ENCODE data around the gene B3GNT7.
"Not testable (repeated sequence)": the region's sequence is repeated elsewhere in the genome, so short reads cannot be mapped to it uniquely, and the experiment has no call there.

Gene B3GNT7

GRCh38 chr2:231399046-231399852 is 3.7 kb downstream of the B3GNT7 start:
- peak in 2 of 10 donors; percentile 52 to 87 for DNase-seq
- intact Hi-C loops (cut with DNase I), result no loop called here

GRCh38 chr2:231399853-231400680 is 4.6 kb downstream of the B3GNT7 start:
- intact Hi-C loops (cut with DNase I), result no loop called here

GRCh38 chr2:231400681-231401080 is 5.2 kb downstream of the B3GNT7 start:
- intact Hi-C loops (cut with DNase I), result not testable (repeated sequence)
- DNase-seq, result peak in 1 of 10 donors; percentile 16

More at GRCh38 chr2:231399853-231400680, 4.6 kb downstream of the B3GNT7 start:
- DNase-seq, result peak in 6 of 10 donors; percentile 42 to 92 (median 60)

- intact Hi-C loops (cut with DNase I), result not testable (repeated sequence)
These were observed 5.6 kb downstream of the B3GNT7 start for GRCh38 chr2:231401101-231401500.

GRCh38 chr2:231403421-231404182 is 8.1 kb downstream of the B3GNT7 start:
- DNase-seq, result peak in 1 of 10 donors; percentile 34
- intact Hi-C loops (cut with DNase I), result not testable (repeated sequence)

More at GRCh38 chr2:231401101-231401500, 5.6 kb downstream of the B3GNT7 start:
- peak in 2 of 10 donors; percentile 56 to 78 for DNase-seq

GRCh38 chr2:231404183-231404578 is 8.7 kb downstream of the B3GNT7 start:
- intact Hi-C loops (cut with DNase I), result not testable (repeated sequence)
- DNase-seq, result peak in 3 of 10 donors; percentile 39 to 57 (median 50)

GRCh38 chr2:231405601-231406367 is 10.3 kb downstream of the B3GNT7 start:
- intact Hi-C loops (cut with DNase I), result not testable (repeated sequence)
- peak in 2 of 10 donors; percentile 34 to 55 for DNase-seq

GRCh38 chr2:231407686-231408085 is 12.2 kb downstream of the B3GNT7 start:
- DNase-seq, result not testable (repeated sequence)
- intact Hi-C loops (cut with DNase I), result loop anchor here (2.0 kb wide), 1 partner anchor 115 kb away; no protein-coding TSS in a partner anchor

GRCh38 chr2:231408304-231408703 is 12.8 kb downstream of the B3GNT7 start:
- intact Hi-C loops (cut with DNase I), result loop anchor here (2.0 kb wide), 1 partner anchor 116 kb away; no protein-coding TSS in a partner anchor

GRCh38 chr2:231409776-231410175 is 14.3 kb downstream of the B3GNT7 start:
- no peak for DNase-seq
- intact Hi-C loops (cut with DNase I), result loop anchor here (2.0 to 5.0 kb wide), 3 partner anchors 43 to 305 kb away; no protein-coding TSS in a partner anchor

More at GRCh38 chr2:231408304-231408703, 12.8 kb downstream of the B3GNT7 start:
- DNase-seq, result not testable (repeated sequence)

- DNase-seq, result peak in 1 of 10 donors; percentile 62
- intact Hi-C loops (cut with DNase I), result loop anchor here (2.0 to 5.0 kb wide), 2 partner anchors 42 to 306 kb away; no protein-coding TSS in a partner anchor
These were observed 14.9 kb downstream of the B3GNT7 start for GRCh38 chr2:231410293-231411004.

GRCh38 chr2:231411237-231411636 is 15.7 kb downstream of the B3GNT7 start:
- DNase-seq, result peak in 1 of 10 donors; percentile 17
- intact Hi-C loops (cut with DNase I), result loop anchor here (2.0 to 5.0 kb wide), 2 partner anchors 41 to 306 kb away; no protein-coding TSS in a partner anchor

GRCh38 chr2:231411831-231412617 is 16.5 kb downstream of the B3GNT7 start:
- intact Hi-C loops (cut with DNase I), result loop anchor here (2.0 to 5.0 kb wide), 3 partner anchors 40 to 307 kb away; no protein-coding TSS in a partner anchor
- DNase-seq, result peak; percentile 66 to 99 (median 89)

GRCh38 chr2:231412618-231412963 is 17.1 kb downstream of the B3GNT7 start:
- no peak for DNase-seq
- intact Hi-C loops (cut with DNase I), result loop anchor here (2.0 to 5.0 kb wide), 2 partner anchors 40 to 186 kb away; no protein-coding TSS in a partner anchor

- intact Hi-C loops (cut with DNase I), result loop anchor here (2.0 to 5.0 kb wide), 2 partner anchors 39 to 187 kb away; no protein-coding TSS in a partner anchor
- DNase-seq, result peak in 1 of 10 donors; percentile 29
These were observed 17.9 kb downstream of the B3GNT7 start for GRCh38 chr2:231413456-231413855.

- intact Hi-C loops (cut with DNase I), result loop anchor here (2.0 to 5.0 kb wide), 2 partner anchors 38 to 187 kb away; no protein-coding TSS in a partner anchor
- DNase-seq, result peak in 1 of 10 donors; percentile 19
These were observed 18.5 kb downstream of the B3GNT7 start for GRCh38 chr2:231413921-231414476.

GRCh38 chr2:231415029-231415428 is 19.5 kb downstream of the B3GNT7 start:
- peak in 2 of 10 donors; percentile 28 to 37 for DNase-seq
- intact Hi-C loops (cut with DNase I), result no loop called here
